ENCODE data around the gene RAB28. TPM values are rescaled to one million over a fixed set of nuclear protein-coding genes. Genes with fewer than 3 reads are reported as not detected.

Gene RAB28
- total RNA-seq, 1 experiment from 2014 or later, result 22.0 TPM

DNA sequence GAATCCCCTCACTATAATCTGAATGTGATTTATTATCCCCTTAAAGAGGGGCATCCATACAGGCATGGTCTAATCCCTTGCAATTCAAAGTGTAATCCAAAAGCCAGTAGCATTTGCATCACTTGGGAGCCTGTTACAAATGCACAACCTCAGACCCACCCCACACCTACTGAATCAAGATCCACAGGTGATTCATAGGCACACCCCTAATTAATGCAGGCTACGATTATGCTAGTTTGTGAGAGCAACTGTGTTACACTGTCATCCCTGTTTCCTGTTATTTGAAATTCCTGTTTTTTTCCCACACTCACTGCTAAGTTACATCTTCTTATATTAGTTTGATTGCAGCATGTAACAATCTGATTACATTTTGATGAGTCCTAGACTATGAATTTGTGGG, 120.0 kb downstream of the RAB28 start:
- no peak for DNase-seq (ENCODE audit: low read depth, low spot score)
- in situ Hi-C loops (cut with HindIII; ENCODE audit: low pct_unique_long_range_greater_than_20kb, low sequenced_read_pairs), result no loop called here

DNA sequence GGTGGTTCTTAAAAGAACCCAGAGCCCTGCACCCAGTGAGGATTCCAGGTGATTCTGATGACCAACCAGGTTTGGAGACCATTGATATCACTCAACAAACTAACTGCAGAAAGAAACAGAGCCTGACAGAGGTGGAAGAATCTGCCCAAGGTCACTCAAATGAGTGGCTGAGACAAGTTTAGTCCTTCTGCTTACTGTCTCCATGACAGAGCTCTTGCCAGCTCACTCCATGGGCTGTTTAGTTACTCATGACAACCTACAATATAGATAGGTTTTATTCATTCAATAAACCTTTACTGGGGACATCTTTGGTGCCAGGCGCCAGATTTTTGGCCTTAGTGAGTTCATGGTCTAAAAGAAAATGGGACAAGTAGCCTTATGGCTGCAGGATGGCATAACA, 124.3 kb downstream of the RAB28 start:
- in situ Hi-C loops (cut with HindIII; ENCODE audit: low pct_unique_long_range_greater_than_20kb, low sequenced_read_pairs), result no loop called here
- no peak for DNase-seq (ENCODE audit: low read depth, low spot score)

DNA sequence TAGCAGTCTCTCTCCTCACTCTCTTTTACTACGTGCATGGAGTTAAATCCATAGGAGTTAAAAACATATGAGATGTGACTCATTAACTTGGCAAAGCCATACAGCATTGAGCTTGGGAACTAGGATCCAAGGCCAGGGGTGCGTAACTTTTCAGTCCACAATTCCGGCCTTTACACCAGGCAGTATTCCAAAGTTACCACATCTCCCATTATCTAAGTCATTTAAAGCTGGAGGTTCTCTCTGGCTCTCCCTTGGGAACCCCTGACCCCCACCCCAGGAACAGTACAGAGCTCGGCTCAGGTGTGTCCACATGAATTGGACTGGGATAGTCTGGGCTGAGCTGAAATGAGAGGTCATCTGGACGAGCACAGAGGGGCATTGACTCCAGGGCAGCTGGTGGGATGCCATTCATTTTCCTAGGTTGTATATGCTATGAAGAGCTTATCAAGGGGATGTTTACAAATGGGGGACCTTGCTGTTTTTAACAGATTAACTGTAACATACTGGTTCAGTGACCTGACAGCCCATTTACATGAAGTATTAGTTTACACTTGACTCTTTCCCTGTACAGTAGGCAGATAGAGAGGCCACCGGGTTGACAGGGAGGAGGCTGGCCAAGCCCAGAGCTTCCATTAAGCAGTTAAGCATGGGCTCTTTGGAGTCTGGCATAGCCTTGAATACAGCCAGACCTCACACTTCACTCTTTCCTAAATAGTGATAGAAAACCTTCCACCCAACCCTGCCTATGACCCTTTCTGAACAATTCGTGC, 128.8 kb downstream of the RAB28 start:
- in situ Hi-C loops (cut with HindIII; ENCODE audit: low pct_unique_long_range_greater_than_20kb, low sequenced_read_pairs), result no loop called here

DNA sequence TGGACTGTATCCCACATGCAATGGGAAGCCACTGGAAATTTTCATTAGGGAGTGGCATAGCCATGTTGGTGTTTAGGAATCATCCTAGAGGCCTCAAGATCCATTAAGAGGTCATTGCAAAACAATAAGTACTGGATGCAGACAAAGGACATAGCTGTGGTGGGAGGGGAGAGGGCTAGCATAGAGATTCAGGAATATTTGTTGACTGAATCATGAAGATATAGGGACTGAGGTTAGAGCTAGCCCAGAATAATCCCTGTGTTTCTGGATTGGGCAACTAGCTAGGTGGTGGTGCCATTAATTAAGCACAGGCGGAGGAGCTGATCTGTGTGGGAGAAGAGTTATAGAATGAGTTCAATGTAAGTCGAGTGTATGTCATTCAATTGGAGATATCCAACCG, 135.0 kb downstream of the RAB28 start:
- DNase-seq (ENCODE audit: low read depth, low spot score), result no peak
- in situ Hi-C loops (cut with HindIII; ENCODE audit: low pct_unique_long_range_greater_than_20kb, low sequenced_read_pairs), result no loop called here

More for the DNA sequence above, 128.8 kb downstream of the RAB28 start:
- DNase-seq (ENCODE audit: low read depth, low spot score), result no peak

DNA sequence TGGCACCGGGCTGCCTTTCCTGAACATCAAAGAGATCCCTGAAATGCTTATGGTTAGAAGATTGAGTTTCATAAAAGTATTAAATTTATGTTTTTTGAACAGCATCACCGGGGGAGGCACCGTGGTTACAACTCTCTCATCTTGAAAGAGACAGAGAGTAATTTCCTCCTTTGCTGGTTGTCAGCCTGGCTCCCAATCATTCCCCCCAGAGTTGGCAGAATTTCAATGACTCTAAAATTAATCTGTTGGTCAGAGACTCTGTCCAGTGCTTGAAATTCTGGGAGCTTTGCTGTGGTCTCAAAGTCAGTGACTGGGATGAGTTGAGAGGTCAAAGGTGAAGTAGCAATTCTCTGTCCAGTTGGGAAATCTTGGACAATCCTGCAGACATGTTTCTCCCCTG, 135.9 kb downstream of the RAB28 start:
- no peak for DNase-seq (ENCODE audit: low read depth, low spot score)
- in situ Hi-C loops (cut with HindIII; ENCODE audit: low pct_unique_long_range_greater_than_20kb, low sequenced_read_pairs), result no loop called here

DNA sequence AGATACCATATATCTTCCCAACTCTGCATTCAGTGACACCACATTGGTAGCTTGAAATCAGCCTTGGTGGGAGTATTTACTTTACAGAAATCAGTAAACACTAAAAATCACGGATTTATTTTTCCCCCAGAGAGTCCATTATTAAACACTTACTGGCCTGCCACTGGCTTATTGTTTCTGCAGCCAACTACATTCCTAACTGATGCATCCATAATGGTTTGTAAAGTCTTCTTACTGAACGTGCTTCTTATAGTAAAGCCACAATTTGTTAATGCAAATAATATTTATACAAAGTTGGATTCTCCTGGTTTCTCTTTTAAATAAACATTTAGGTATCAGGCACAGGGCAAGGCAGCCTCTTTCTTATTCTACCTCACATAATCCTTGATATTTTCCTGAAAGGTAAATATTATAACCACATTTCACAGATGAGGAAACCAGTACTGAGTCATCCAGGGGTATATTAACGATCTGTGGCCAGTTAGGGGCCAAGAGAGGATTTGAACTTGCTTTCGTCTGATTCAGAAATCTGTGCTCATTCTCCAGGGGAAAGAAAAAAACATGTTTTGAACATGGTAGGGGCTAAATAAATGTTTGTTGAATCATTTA, 136.5 kb downstream of the RAB28 start:
- in situ Hi-C loops (cut with HindIII; ENCODE audit: low pct_unique_long_range_greater_than_20kb, low sequenced_read_pairs), result no loop called here
- no peak for DNase-seq (ENCODE audit: low read depth, low spot score)

DNA sequence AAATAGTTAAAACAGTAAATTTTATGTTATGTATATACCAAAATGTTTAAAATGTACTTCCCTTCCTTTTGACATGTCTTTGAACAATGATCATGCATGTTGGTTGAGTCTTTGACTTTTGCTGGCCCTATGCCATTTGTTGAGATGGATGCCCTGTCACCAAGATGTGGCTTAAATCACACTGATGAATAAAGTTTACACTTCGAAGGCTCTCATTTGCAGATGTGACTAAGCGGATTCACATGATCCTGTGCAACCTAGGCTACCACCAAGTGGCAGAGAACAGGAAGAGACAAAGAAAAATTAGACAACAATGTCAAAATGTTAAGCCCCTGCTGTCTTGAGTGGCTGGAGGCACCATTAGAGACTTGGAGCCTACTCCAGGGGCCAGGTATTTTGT, 139.9 kb downstream of the RAB28 start:
- DNase-seq (ENCODE audit: low read depth, low spot score), result peak; percentile 26
- in situ Hi-C loops (cut with HindIII; ENCODE audit: low pct_unique_long_range_greater_than_20kb, low sequenced_read_pairs), result no loop called here

DNA sequence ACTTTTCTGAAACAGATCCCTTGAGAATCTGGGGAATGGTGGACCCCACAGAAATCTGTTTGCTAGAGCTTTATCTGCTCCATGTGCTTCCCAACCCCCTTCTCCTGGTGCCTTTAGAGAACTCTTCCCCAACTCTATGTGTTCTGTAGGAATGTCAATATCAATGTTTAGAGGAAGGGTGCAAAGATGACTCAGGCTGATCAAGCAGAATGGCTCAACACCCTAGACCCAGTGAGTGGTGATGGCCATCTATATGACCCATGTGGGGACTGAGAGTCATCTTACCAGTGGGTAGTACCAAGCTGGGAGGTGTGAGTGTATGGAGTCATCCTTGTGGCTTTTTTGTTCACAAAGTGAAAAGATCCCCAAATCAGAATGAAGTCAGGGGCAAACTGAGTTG, 143.5 kb downstream of the RAB28 start:
- no peak for DNase-seq (ENCODE audit: low read depth, low spot score)

DNA sequence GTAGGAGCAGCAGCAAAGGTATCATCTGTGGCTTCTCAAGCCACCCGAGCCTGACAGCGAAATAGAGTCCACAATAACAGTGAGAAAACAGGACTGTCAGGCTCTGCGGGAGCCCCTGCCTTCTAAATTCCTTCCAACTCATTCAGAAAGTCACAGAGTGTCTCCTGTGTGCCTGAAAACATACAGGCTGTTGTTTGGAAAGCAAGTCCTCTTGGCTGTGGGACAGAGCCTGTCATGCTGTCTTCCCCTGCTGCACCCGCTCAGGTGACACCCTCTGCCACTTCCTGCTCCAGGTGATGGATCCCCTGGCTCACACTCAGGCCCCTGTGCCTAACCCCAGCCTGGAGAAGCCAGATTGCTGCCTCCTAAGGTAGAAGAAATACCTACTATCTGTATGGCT, 152.3 kb downstream of the RAB28 start:
- DNase-seq (ENCODE audit: low read depth, low spot score), result no peak
- in situ Hi-C loops (cut with HindIII; ENCODE audit: low pct_unique_long_range_greater_than_20kb, low sequenced_read_pairs), result no loop called here

More for the DNA sequence above, 143.5 kb downstream of the RAB28 start:
- in situ Hi-C loops (cut with HindIII; ENCODE audit: low pct_unique_long_range_greater_than_20kb, low sequenced_read_pairs), result no loop called here

DNA sequence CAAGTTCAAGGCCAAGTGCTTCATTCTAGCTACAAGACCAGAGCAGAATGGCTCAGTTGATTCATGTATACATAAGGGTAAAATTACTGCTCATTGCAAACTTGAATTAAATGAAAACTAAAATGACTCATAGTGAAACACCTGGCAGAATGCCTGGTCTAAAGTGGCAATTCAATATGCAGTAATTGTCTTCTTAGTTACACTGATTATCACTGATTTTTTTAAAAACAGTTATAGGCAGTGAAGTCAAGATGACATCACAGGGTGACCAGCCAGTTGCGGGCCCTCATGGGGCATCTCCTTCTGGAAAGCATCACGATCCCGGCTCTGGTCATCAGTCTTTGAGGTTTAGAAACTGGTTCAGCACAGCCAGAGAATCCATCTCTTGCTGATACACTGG, 154.2 kb downstream of the RAB28 start:
- in situ Hi-C loops (cut with HindIII; ENCODE audit: low pct_unique_long_range_greater_than_20kb, low sequenced_read_pairs), result no loop called here
- peak; percentile 1 for DNase-seq (ENCODE audit: low read depth, low spot score)

DNA sequence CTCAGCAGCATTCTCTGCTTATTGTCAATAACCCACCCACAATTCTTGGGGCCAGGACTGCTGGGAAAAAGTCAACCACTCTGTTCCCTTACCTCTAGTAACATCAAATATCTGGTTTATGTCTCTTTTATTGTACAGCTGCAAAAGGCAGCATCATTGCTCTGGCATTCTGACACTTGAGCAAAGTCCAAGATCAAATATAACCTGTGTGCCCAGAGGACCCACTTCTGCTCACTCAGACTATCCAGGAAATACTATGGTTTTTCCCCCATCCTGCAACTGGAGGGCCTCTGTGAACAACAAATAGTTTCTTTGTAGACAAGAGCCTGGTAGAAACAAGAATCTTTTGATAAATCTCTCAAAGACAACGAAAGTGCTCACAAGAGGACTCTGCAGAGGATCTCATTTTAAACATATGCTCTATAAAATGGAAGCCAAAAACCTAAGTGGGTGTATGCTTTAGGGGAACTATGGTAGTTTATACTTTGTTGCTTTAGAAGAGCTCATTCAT, 154.7 kb downstream of the RAB28 start:
- in situ Hi-C loops (cut with HindIII; ENCODE audit: low pct_unique_long_range_greater_than_20kb, low sequenced_read_pairs), result no loop called here
- DNase-seq (ENCODE audit: low read depth, low spot score), result peak; percentile 76

DNA sequence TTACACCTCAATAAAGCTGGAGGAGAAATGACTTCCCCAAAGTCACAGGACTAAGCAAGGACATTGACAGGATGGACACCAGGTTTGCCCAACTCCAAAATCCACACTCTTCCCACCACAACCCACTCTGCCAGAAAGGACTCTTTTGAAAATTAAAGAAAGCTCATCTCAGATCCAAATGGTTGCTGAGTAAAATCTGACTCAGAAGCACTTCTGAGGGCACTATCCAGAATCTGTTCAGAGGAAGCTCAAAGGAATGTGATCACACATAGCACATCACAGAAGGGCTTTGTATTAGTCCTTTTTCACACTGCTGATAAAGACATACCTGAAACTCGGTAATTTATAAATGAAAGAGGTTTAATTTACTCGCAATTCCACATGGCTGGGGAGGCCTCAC, 155.5 kb downstream of the RAB28 start:
- in situ Hi-C loops (cut with HindIII; ENCODE audit: low pct_unique_long_range_greater_than_20kb, low sequenced_read_pairs), result no loop called here
- peak; percentile 4 for DNase-seq (ENCODE audit: low read depth, low spot score)

DNA sequence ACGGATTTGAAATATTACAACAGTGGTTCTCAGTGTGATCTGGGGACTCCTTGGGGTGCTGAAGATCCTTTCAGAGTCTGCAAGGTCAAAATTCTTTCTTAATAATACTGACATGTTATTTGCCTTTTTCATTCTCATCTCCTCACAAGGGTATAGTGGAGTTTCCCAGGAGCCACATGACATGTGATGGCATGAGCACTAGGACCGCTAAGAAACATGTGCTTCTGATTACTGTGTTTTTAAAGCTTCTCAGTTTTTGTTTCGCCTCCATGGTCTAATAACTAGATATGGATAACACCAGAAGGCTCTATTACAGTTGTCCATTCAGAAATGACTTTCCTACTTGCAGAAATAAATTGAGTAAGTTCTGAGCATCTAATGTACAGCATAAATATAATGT, 156.1 kb downstream of the RAB28 start:
- in situ Hi-C loops (cut with HindIII; ENCODE audit: low pct_unique_long_range_greater_than_20kb, low sequenced_read_pairs), result no loop called here

DNA sequence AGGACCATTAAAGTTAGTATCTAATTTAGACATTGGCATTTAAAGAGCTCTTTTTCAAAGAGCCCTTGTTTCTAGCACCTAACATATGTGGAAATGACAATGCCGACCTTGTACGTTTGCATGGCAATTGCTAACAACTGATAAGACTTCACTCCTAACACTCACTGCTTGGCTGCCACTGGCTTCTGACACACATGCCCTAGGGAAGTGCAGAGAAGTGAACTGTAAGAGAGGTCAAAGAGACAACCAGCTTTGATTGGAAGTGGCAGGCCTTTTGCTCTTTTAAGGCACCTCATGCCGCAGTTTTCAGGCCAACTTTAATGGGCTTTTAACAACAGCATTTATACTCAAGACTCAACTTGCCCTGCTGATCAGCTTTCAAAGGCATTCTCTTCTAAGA, 158.4 kb downstream of the RAB28 start:
- in situ Hi-C loops (cut with HindIII; ENCODE audit: low pct_unique_long_range_greater_than_20kb, low sequenced_read_pairs), result no loop called here
- peak; percentile 74 for DNase-seq (ENCODE audit: low read depth, low spot score)

More for the DNA sequence above, 156.1 kb downstream of the RAB28 start:
- no peak for DNase-seq (ENCODE audit: low read depth, low spot score)

DNA sequence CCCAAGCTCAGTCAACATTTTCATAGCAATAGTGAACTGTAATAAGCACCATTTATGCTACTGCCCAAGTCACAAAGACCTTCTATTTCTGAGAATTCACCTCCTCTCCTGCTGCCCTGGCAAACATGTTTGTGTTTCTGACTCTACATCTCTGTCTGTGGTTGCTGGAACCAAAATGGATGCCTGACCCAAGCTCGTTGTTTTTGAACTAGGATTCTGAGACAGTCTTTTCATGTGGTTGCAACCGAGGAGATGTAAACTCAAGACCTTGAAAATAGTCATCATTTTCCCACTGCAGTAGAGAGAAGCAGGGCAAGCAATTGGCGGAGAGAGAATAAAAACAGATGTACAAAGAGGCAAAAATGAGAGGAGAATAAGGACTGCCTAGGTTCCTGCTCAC, 160.2 kb downstream of the RAB28 start:
- DNase-seq (ENCODE audit: low read depth, low spot score), result no peak
- in situ Hi-C loops (cut with HindIII; ENCODE audit: low pct_unique_long_range_greater_than_20kb, low sequenced_read_pairs), result no loop called here

DNA sequence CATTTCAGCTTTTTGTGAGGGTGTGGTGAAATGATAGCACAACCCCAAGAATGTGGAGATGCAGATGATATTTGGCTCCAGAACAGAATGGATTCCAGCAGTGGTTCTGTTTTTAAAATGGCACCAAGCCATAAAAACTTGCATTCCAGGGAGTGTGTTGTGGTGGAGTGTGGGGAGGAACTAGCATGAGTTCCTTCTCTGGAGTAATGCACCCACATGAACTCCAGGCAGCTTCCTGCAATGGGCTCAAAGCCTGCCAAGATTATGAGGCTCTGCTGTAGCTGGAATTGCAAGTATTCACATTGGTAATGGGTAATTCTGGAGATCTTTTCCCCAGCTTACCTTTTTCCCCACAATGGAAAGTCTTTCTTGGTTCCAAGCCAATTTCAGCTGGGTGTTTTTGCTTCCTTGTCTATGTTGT, 161.4 kb downstream of the RAB28 start:
- DNase-seq (ENCODE audit: low read depth, low spot score), result no peak
- in situ Hi-C loops (cut with HindIII; ENCODE audit: low pct_unique_long_range_greater_than_20kb, low sequenced_read_pairs), result no loop called here
